Heart left ventricle (tissue), 13 donors: Measurements from ENCODE around the gene TSSC4.

Experiments used
- POLR2A ChIP-seq, 2 donors: fragments of 450-650 bp; IDR thresholded peaks; one replicate each; pipeline ENCODE4 v1.6.1; 2017; ENCODE audit warnings: antibody characterized with exemption in 2 of 2, mild to moderate bottlenecking in 2 of 2, moderate library complexity in 2 of 2
- TF ChIP-seq, protein P1 (sequence below), 12 donors: fragments of 200-600 bp; sonication (generic) in 4 of 12; IDR thresholded peaks; one replicate each; pipeline versions ENCODE4 v1.5.0 to v1.8.0; 2018 to 2022; ENCODE audit warnings: antibody characterized with exemption in 12 of 12, mild to moderate bottlenecking in 5 of 12
- donor health status: ischemic (EF 13 %, LVEDD 7.1; RV severe dilation, severe dysfunction).
- donor health status: DM: no; HTN: yes; CAD: no.
- donor health status: DM: no; HTN: no; CAD: no.
- donor health status: ischemic (EF 25% LVEDD 6.9; RV normal size, moderate dysfunction).
- donor health status: ischemic (EF 25% LVEDD 5.7; RV mildly dilated, moderate dysfunction).
- donor health status: ischemic (EF 35%, LVEDD 5.7; RV mildly dilated, moderate dysfunction).
- donor health status: nonischemic (EF 11% LVEDD 7.7; RV severe dilation, severe dysfunction).
- donor health status: DM: yes; HTN: yes; CAD: no.
- donor health status: PGD.
- donor health status: ischemic (EF 29% LVEDD 5.4; RV normal size, mild dysfunction).
- donor health status: nonischemic (EF 23%, LVEDD 6.1; RV moderate dilation, normal function).

- TF ChIP-seq, protein P1, sequence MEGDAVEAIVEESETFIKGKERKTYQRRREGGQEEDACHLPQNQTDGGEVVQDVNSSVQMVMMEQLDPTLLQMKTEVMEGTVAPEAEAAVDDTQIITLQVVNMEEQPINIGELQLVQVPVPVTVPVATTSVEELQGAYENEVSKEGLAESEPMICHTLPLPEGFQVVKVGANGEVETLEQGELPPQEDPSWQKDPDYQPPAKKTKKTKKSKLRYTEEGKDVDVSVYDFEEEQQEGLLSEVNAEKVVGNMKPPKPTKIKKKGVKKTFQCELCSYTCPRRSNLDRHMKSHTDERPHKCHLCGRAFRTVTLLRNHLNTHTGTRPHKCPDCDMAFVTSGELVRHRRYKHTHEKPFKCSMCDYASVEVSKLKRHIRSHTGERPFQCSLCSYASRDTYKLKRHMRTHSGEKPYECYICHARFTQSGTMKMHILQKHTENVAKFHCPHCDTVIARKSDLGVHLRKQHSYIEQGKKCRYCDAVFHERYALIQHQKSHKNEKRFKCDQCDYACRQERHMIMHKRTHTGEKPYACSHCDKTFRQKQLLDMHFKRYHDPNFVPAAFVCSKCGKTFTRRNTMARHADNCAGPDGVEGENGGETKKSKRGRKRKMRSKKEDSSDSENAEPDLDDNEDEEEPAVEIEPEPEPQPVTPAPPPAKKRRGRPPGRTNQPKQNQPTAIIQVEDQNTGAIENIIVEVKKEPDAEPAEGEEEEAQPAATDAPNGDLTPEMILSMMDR (IDR thresholded peaks at IDR 0.05), result no peak
- TF ChIP-seq POLR2A (IDR thresholded peaks at IDR 0.05), result no peak
Measured at GRCh38 chr11:2358754-2359442, 41.7 kb upstream of the TSSC4 start.
